WTC11 (cell line): ENCODE measurements around the gene EPDR1.
A peak's percentile ranks its signal among the peaks of the same experiment; 100 is the strongest.

ENCODE experiments used
- ELF4 ChIP-seq: sonication (generic); formaldehyde crosslinking; IDR thresholded peaks from 2 replicates; pipeline ENCODE4 v1.8.1; 2022; ENCODE audit warnings: low read depth, mild to moderate bottlenecking, moderate library complexity, missing genetic modification reagents
- FOXP1 ChIP-seq: sonication (generic); formaldehyde crosslinking; IDR thresholded peaks from 2 replicates; pipeline ENCODE4 v1.8.0; 2022; ENCODE audit warnings: missing genetic modification reagents, mild to moderate bottlenecking, moderate library complexity, borderline replicate concordance
- NFYB ChIP-seq: sonication (generic); formaldehyde crosslinking; conservative IDR thresholded peaks from 2 replicates; pipeline ENCODE4 v1.8.0; 2022; ENCODE audit warnings: low read depth, missing genetic modification reagents
- NR2C2 ChIP-seq: sonication (generic); formaldehyde crosslinking; IDR thresholded peaks from 2 replicates; pipeline ENCODE4 v1.8.0; 2022; ENCODE audit warnings: mild to moderate bottlenecking, missing genetic modification reagents
- PRRX2 ChIP-seq: fragments of 250-450 bp; sonication (Bioruptor Pico); IDR thresholded peaks from 2 replicates; pipeline ENCODE4 v1.8.0; 2021; ENCODE audit warnings: mild to moderate bottlenecking
- TEAD4 ChIP-seq: sonication (generic); formaldehyde crosslinking; IDR thresholded peaks from 2 replicates; pipeline ENCODE4 v1.8.0; 2022; ENCODE audit warnings: mild to moderate bottlenecking, missing genetic modification reagents
- ZBTB21 ChIP-seq: sonication (generic); formaldehyde crosslinking; IDR thresholded peaks from 2 replicates; pipeline ENCODE4 v1.8.1; 2023; ENCODE audit warnings: mild to moderate bottlenecking, missing genetic modification reagents, borderline replicate concordance
- ZNF232 ChIP-seq: sonication (generic); formaldehyde crosslinking; IDR thresholded peaks from 2 replicates; pipeline ENCODE4 v1.8.0; 2022; ENCODE audit warnings: mild to moderate bottlenecking, missing genetic modification reagents
- ZNF416 ChIP-seq: fragments of 250-450 bp; sonication (Bioruptor Pico); IDR thresholded peaks from 2 replicates; pipeline ENCODE4 v1.9.0; 2021; ENCODE audit warnings: mild to moderate bottlenecking, inconsistent platforms
- TF ChIP-seq, protein P1 (sequence below): sonication (generic); formaldehyde crosslinking; IDR thresholded peaks from 2 replicates; pipeline ENCODE4 v1.8.1; 2022; ENCODE audit warnings: low read depth, mild to moderate bottlenecking, moderate library complexity, missing genetic modification reagents, borderline replicate concordance
- TF ChIP-seq, protein P2 (sequence below): fragments of 250-450 bp; sonication (Bioruptor Pico); conservative IDR thresholded peaks from 2 replicates; pipeline ENCODE4 v1.9.0; 2021; ENCODE audit warnings: mild to moderate bottlenecking
- TF ChIP-seq, protein P3 (sequence below): fragments of 200-600 bp; IDR thresholded peaks from 2 replicates; pipeline ENCODE4 v1.8.0; 2022; ENCODE audit warnings: antibody characterized with exemption
- TF ChIP-seq, protein P4 (sequence below): sonication (generic); formaldehyde crosslinking; IDR thresholded peaks from 2 replicates; pipeline ENCODE4 v1.8.0; 2022; ENCODE audit warnings: mild to moderate bottlenecking, missing genetic modification reagents
- TF ChIP-seq, protein P5 (sequence below): sonication (generic); formaldehyde crosslinking; IDR thresholded peaks from 2 replicates; pipeline ENCODE4 v1.8.0; 2023; ENCODE audit warnings: missing genetic modification reagents

DNA sequence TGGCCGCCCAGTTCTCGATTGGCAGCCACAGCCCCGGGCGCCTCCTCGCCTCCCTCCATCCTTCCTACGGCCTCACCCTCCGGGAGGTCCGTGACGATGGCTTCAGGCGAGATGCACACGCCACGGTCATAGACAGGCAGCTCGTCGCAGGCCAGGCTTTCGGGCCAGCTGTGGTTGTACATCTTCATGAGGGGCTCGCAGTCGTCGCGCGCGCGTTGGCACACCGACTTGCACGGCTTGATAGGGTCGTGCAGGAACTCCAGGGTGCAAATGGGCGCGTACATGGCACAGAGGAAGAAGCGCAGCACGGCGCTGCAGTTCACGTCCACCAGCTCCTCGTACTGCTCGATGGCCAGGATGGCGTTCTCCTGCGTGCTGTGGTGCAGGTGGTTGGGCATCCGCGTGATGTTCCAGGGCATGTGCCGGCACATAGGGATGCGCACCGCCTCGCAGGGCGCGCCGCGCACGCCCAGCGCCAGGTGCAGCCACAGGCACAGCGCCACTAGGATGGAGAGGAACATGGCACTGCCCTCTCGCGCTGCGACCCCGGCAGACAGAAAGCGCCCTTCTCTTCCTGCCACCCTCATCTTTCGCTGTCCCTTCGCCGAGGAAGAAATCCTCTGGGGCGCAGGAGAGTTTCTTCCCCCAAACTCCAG lies 4.3 kb upstream of the EPDR1 start:
- TF ChIP-seq TEAD4 (CRISPR knock-in tag) (peak; percentile 97), FOXP1 (CRISPR knock-in tag) (peak; percentile 99), ZNF232 (CRISPR knock-in tag) (peak; percentile 87; the same call in 1 of the 2 replicates), NFYB (CRISPR knock-in tag) (peak; percentile 38; the same call in 1 of the 2 replicates), ZNF416 (CRISPR knock-in tag) (no peak), NR2C2 (CRISPR knock-in tag) (peak; percentile 80), PRRX2 (CRISPR knock-in tag) (no peak), ELF4 (CRISPR knock-in tag) (0 out of 2 replicates have a peak, but pooled peaks have one; percentile 22), ZBTB21 (CRISPR knock-in tag) (peak; percentile 84)
- TF ChIP-seq, protein P1, sequence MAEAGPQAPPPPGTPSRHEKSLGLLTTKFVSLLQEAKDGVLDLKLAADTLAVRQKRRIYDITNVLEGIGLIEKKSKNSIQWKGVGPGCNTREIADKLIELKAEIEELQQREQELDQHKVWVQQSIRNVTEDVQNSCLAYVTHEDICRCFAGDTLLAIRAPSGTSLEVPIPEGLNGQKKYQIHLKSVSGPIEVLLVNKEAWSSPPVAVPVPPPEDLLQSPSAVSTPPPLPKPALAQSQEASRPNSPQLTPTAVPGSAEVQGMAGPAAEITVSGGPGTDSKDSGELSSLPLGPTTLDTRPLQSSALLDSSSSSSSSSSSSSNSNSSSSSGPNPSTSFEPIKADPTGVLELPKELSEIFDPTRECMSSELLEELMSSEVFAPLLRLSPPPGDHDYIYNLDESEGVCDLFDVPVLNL, result peak; percentile 86
- TF ChIP-seq, protein P2, sequence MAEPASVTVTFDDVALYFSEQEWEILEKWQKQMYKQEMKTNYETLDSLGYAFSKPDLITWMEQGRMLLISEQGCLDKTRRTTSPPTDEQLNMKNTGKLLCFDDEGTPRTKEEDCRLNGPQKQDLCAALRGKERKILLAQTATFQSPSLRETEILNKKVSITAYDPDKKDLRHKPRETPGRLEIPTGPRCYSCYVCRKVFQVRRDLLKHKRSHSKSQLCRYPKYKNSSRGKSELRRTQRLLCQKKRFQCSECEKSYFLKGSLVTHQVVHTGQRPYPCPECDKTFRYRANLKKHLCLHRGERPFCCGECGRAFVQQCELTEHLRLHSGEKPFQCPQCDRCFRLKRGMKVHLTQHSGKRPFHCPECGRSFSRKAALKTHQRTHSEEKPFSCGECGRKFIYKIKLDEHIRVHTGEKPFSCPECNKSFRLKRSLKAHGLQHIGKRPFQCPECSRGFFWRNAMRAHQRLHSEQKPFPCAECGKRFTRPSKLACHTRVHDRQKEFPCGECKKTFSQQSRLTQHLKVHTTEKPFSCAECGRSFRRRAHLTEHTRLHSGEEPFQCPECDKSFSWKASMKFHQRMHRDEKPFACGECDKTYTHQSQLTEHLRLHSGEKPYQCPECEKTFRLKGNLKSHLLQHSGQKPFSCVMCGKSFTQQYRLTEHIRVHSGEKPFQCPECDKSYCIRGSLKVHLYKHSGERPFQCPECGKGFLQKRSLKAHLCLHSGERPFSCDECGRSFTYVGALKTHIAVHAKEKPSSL, result no peak
- TF ChIP-seq, protein P3, sequence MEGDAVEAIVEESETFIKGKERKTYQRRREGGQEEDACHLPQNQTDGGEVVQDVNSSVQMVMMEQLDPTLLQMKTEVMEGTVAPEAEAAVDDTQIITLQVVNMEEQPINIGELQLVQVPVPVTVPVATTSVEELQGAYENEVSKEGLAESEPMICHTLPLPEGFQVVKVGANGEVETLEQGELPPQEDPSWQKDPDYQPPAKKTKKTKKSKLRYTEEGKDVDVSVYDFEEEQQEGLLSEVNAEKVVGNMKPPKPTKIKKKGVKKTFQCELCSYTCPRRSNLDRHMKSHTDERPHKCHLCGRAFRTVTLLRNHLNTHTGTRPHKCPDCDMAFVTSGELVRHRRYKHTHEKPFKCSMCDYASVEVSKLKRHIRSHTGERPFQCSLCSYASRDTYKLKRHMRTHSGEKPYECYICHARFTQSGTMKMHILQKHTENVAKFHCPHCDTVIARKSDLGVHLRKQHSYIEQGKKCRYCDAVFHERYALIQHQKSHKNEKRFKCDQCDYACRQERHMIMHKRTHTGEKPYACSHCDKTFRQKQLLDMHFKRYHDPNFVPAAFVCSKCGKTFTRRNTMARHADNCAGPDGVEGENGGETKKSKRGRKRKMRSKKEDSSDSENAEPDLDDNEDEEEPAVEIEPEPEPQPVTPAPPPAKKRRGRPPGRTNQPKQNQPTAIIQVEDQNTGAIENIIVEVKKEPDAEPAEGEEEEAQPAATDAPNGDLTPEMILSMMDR, result no peak
- TF ChIP-seq, protein P4, sequence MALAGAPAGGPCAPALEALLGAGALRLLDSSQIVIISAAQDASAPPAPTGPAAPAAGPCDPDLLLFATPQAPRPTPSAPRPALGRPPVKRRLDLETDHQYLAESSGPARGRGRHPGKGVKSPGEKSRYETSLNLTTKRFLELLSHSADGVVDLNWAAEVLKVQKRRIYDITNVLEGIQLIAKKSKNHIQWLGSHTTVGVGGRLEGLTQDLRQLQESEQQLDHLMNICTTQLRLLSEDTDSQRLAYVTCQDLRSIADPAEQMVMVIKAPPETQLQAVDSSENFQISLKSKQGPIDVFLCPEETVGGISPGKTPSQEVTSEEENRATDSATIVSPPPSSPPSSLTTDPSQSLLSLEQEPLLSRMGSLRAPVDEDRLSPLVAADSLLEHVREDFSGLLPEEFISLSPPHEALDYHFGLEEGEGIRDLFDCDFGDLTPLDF, result peak; percentile 93; the same call in 1 of the 2 replicates
- TF ChIP-seq, protein P5, sequence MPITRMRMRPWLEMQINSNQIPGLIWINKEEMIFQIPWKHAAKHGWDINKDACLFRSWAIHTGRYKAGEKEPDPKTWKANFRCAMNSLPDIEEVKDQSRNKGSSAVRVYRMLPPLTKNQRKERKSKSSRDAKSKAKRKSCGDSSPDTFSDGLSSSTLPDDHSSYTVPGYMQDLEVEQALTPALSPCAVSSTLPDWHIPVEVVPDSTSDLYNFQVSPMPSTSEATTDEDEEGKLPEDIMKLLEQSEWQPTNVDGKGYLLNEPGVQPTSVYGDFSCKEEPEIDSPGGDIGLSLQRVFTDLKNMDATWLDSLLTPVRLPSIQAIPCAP (CRISPR knock-in tag), result peak; percentile 95
